Measurements from ENCODE around the gene PAAF1.

DNA sequence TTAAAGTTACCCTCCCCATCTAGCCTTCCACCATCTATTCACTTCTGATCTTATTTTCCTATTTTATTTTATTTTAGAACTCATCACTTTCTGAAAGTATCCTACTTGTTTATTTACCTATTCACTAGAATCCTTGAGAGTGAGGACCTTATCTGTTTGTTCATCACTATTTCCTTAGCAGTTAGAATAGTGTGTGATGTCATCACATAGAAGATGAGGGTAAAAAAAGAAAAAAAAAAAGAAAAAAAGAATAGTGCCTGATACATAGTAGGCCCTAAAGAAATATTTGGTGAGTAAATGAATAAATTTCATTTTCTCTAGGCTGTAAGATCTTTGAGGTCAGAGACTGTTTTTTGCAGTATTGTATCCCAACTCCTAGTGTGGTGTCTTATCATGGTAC lies 36.7 kb downstream of the PAAF1 start:
- TF ChIP-seq, protein P1, sequence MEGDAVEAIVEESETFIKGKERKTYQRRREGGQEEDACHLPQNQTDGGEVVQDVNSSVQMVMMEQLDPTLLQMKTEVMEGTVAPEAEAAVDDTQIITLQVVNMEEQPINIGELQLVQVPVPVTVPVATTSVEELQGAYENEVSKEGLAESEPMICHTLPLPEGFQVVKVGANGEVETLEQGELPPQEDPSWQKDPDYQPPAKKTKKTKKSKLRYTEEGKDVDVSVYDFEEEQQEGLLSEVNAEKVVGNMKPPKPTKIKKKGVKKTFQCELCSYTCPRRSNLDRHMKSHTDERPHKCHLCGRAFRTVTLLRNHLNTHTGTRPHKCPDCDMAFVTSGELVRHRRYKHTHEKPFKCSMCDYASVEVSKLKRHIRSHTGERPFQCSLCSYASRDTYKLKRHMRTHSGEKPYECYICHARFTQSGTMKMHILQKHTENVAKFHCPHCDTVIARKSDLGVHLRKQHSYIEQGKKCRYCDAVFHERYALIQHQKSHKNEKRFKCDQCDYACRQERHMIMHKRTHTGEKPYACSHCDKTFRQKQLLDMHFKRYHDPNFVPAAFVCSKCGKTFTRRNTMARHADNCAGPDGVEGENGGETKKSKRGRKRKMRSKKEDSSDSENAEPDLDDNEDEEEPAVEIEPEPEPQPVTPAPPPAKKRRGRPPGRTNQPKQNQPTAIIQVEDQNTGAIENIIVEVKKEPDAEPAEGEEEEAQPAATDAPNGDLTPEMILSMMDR (IDR thresholded peaks at IDR 0.05), result no peak
- no peak for TF ChIP-seq POLR2A (IDR thresholded peaks at IDR 0.05)
- TF ChIP-seq EP300 (IDR thresholded peaks at IDR 0.05; ENCODE audit: low read depth), result no peak

Data from transverse colon (tissue), 3 donors.